ENCODE data around the gene AS3MT.

The AS3MT gene

DNA sequence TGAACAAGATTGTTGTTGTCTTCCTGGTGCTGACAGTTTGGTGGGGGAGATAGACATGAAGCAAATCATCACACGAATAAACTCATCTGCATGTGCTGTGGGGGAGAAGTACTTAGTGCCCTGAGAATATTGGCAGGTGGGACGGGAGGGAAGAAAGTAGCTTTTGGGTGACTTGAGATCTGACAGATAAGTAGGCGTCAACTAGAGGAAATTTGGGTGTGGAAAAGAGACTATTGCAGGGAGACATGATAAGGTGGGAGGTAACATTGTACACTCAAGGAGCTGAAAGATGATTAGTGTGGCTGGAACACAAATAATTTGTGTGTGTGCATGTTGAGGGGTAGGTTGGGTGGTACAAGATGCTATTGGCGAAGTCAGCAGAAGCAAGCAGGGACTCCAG is 78.9 kb downstream of the AS3MT start:
- H3K36me3 Mint-ChIP-seq = no peaks in the 10 kb centered on the region
- CTCF ChIA-PET = no interaction called here
- no peaks in the 10 kb centered on the region for H3K4me1 Mint-ChIP-seq
- H3K27me3 Mint-ChIP-seq = no peaks in the 10 kb centered on the region
- DNase-seq = no peak
- H3K9me3 Mint-ChIP-seq = no peaks in the 10 kb centered on the region
- H3K4me3 Mint-ChIP-seq = no peak overlapping the region
- H3K27ac Mint-ChIP-seq = no peak overlapping the region

DNA sequence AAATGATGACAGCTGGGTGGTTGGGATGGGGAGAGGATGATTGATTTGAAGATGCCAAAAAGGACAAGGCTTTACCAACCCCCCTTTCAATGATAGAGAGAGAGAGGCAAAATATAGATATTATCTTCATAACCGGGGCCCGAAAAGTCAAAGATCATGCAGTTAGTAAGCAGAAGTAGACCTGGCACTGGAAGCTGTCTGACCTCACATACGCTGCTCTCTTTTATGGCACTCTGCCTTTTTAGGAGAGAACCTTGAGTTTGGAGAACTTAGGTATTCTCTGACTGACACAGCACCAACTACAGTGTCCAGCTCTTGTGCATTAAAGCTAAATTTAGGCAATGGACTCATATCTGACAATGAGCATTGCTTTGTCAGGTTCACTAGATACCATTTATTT is 79.5 kb downstream of the AS3MT start:
- Mint-ChIP-seq H3K9me3 (no peaks in the 10 kb centered on the region), H3K4me3 (no peak overlapping the region), H3K4me1 (no peaks in the 10 kb centered on the region), H3K27me3 (no peaks in the 10 kb centered on the region), H3K27ac (no peak overlapping the region), H3K36me3 (no peaks in the 10 kb centered on the region)
- CTCF ChIA-PET = no interaction called here
- DNase-seq = no peak

GRCh38 chr10:102949916-102950315 is 80.6 kb downstream of the AS3MT start:
- CTCF ChIA-PET = no interaction called here
- no peaks in the 10 kb centered on the region for H3K36me3 Mint-ChIP-seq
- no peak overlapping the region for H3K4me3 Mint-ChIP-seq
- no peaks in the 10 kb centered on the region for H3K4me1 Mint-ChIP-seq
- H3K27me3 Mint-ChIP-seq = no peaks in the 10 kb centered on the region
- no peak overlapping the region for H3K27ac Mint-ChIP-seq
- DNase-seq = no peak
- H3K9me3 Mint-ChIP-seq = no peaks in the 10 kb centered on the region

GRCh38 chr10:102951316-102951715 is 82.0 kb downstream of the AS3MT start:
- CTCF ChIA-PET = no interaction called here
- no peaks in the 10 kb centered on the region for H3K27me3 Mint-ChIP-seq
- DNase-seq = no peak

More at GRCh38 chr10:102951316-102951715, 82.0 kb downstream of the AS3MT start:
- Mint-ChIP-seq H3K27ac (no peak overlapping the region), H3K4me3 (no peak overlapping the region), H3K9me3 (no peaks in the 10 kb centered on the region), H3K4me1 (no peaks in the 10 kb centered on the region), H3K36me3 (no peaks in the 10 kb centered on the region)
